Measurements from ENCODE around the gene ATAD2B. TPM values are rescaled to one million over a fixed set of nuclear protein-coding genes. Genes with fewer than 3 reads are reported as not detected.

Gene ATAD2B
- total and polyA plus RNA-seq, 2 of the 8 experiments (the other 6 are each of a cell fraction or from before 2014, with no cell fraction given) = 3.4 to 16.1 TPM

DNA sequence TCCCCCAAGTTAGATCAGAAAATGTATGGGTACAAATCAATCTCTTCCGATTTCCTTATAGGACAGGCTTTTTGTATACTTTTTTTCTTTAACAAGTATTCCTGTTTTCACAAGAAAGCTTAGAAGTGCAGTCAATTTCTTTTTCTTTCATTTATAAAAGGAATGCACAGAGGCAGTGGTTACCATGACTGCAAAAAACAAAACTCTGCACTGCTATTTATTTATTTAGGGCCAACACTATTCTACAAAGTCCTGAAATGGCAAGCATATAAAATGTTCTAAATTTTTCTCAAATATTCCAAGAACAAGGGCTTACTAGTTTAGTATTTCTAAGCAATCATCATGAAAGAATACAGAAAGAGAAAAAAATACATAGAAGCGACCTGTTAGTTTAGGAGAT is 22.2 kb downstream of the ATAD2B start:
- no peak overlapping the region for H2BK5ac ChIP-seq (ENCODE audit: low read depth, low read length)
- no peaks in the 10 kb centered on the region for H3K36me3 ChIP-seq (ENCODE audit: control insufficient read depth in 2 of 4, insufficient read depth in 4 of 4, low read length in 3 of 4)
- H2BK120ac ChIP-seq (replicated peaks; ENCODE audit: low read depth, low read length) = no peak overlapping the region
- H4K20me1 ChIP-seq (replicated peaks in 1 of 2; ENCODE audit: control insufficient read depth in 1 of 2, insufficient read depth in 2 of 2, low read length in 2 of 2) = no peaks in the 10 kb centered on the region
- no peak overlapping the region for H3K18ac ChIP-seq (ENCODE audit: extremely low read depth, low read length)
- no peak overlapping the region for H2BK12ac ChIP-seq (ENCODE audit: low read depth, low read length)
- no peak overlapping the region for H2AFZ ChIP-seq (ENCODE audit: low read length)
- H3K23me2 ChIP-seq (ENCODE audit: low read depth, low read length) = no peaks in the 10 kb centered on the region
- 90% methylated on average over 2 of the region's 2 CpGs; no CpG with 5 or more reads in 1 of the 2 experiments for WGBS, 2 experiments (ENCODE audit: extremely low coverage in 1 of 2, insufficient coverage in 1 of 2, insufficient read length in 1 of 2, insufficient replicate concordance in 2 of 2, low coverage in 1 of 2, low lambda C conversion rate in 2 of 2, missing lambda C conversion rate in 1 of 2)
- H2BK15ac ChIP-seq (ENCODE audit: low read length) = no peak overlapping the region
- CTCF ChIA-PET (ENCODE audit: partially characterized antibody) = interaction anchor here (0.8 kb wide), 1 partner anchor 22 kb away, joined by 3 read pairs; the partner anchor contains the start of gene ATAD2B
- no peak overlapping the region for H4K8ac ChIP-seq (ENCODE audit: extremely low read depth, insufficient read depth, low read length)
- H3K79me2 ChIP-seq (ENCODE audit: control insufficient read depth in 1 of 2, insufficient read depth in 2 of 2, low read length in 2 of 2) = peaks cover 0 to 60% of the 10 kb centered on the region in 2 experiments; a peak in 3 of 4 replicates
- TF ChIP-seq, protein P1, sequence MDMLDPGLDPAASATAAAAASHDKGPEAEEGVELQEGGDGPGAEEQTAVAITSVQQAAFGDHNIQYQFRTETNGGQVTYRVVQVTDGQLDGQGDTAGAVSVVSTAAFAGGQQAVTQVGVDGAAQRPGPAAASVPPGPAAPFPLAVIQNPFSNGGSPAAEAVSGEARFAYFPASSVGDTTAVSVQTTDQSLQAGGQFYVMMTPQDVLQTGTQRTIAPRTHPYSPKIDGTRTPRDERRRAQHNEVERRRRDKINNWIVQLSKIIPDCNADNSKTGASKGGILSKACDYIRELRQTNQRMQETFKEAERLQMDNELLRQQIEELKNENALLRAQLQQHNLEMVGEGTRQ (IDR thresholded peaks at IDR 0.05; ENCODE audit: low read length) = no peak
- TF ChIP-seq SIX5 (IDR thresholded peaks at IDR 0.05; ENCODE audit: low read depth, low read length) (no peak), BACH1 (IDR thresholded peaks at IDR 0.05; ENCODE audit: low read length) (no peak), SRF (IDR thresholded peaks at IDR 0.05; ENCODE audit: low read depth, low read length) (no peak), NANOG (IDR thresholded peaks at IDR 0.05; ENCODE audit: insufficient read depth, low read depth, low read length, poor library complexity, severe bottlenecking) (no peak), HDAC2 (IDR thresholded peaks at IDR 0.05; ENCODE audit: borderline replicate concordance in 1 of 2, low read depth in 2 of 2, low read length in 2 of 2) (no peak), EZH2 (IDR thresholded peaks at IDR 0.05; ENCODE audit: low read depth, low read length, severe bottlenecking) (no peak), SP4 (IDR thresholded peaks at IDR 0.05; ENCODE audit: low read length) (no peak), RFX5 (IDR thresholded peaks at IDR 0.05; ENCODE audit: borderline replicate concordance, low read depth, low read length) (no peak), TAF7 (optimal IDR thresholded peaks at IDR 0.05; ENCODE audit: borderline replicate concordance, low read depth, low read length) (no peak), SIRT6 (IDR thresholded peaks at IDR 0.05; ENCODE audit: low read length) (no peak)
- H3K4me2 ChIP-seq (ENCODE audit: insufficient read depth in 1 of 2, low read depth in 2 of 2, low read length in 2 of 2) = no peak overlapping the region
- no peak overlapping the region for H4K5ac ChIP-seq (ENCODE audit: insufficient read length, low read depth, low read length)
- H3K56ac ChIP-seq (replicated peaks; ENCODE audit: insufficient read length, low read depth, low read length) = no peak overlapping the region
- no peak overlapping the region for H2BK20ac ChIP-seq (ENCODE audit: low read length)
- no peak overlapping the region for H3K23ac ChIP-seq (ENCODE audit: insufficient read length)
- DNase-seq (ENCODE audit: low read depth in 1 of 2, low spot score in 2 of 2) = no peak
- H3K4me1 ChIP-seq (replicated peaks in 1 of 4; ENCODE audit: control insufficient read depth in 3 of 4, insufficient read depth in 4 of 4, low read length in 3 of 4) = no peaks in the 10 kb centered on the region
- H3K4ac ChIP-seq (replicated peaks; ENCODE audit: insufficient read length, low read depth, low read length) = no peak overlapping the region
- no peak overlapping the region for H3K4me3 ChIP-seq (ENCODE audit: extremely low read depth in 1 of 4, insufficient read depth in 2 of 4, low read depth in 3 of 4, low read length in 4 of 4)
- no peaks in the 10 kb centered on the region for H3K79me1 ChIP-seq (ENCODE audit: low read depth, low read length)
- no peak overlapping the region for H3K14ac ChIP-seq (ENCODE audit: insufficient read length)
- no peaks in the 10 kb centered on the region for H3K9me3 ChIP-seq (ENCODE audit: insufficient read depth in 2 of 2, low read depth in 1 of 2, low read length in 1 of 2)
- H4K91ac ChIP-seq (replicated peaks; ENCODE audit: insufficient read length, low read length) = no peak overlapping the region
- no peak for FAIRE-seq
- no peak overlapping the region for H2AK5ac ChIP-seq (ENCODE audit: low read depth, low read length)
- H3K27ac ChIP-seq (ENCODE audit: low read depth, low read length) = no peak overlapping the region
- H3K27me3 ChIP-seq (replicated peaks in 1 of 4; ENCODE audit: control insufficient read depth in 3 of 4, extremely low read depth in 1 of 4, insufficient read depth in 3 of 4, low read length in 3 of 4) = no peaks in the 10 kb centered on the region
- POLR2A ChIA-PET (ENCODE audit: partially characterized antibody) = interaction anchor here (0.5 kb wide), 1 partner anchor 48 kb away, joined by 3 read pairs; no protein-coding TSS in a partner anchor
- no peak overlapping the region for H3K9ac ChIP-seq (replicated peaks in 1 of 4; ENCODE audit: extremely low read depth in 1 of 4, low read depth in 3 of 4, low read length in 3 of 4)

Measured in H1 (cell line).